SK-N-SH (cell line): ENCODE data around the gene HSD11B1. TPM values are rescaled to one million over a fixed set of nuclear protein-coding genes. Genes with fewer than 3 reads are reported as not detected.

Experiments used
- CTCF ChIA-PET: fragments of 300-600, 350-600 bp; formaldehyde crosslinking; extraction: SDS; loops from one replicate; lab custom pipeline; 2021; lab: Yijun Ruan, JAX
- POLR2A ChIA-PET: fragments of 350-600 bp; sonication (Branson Sonifier 250); formaldehyde crosslinking; extraction: SDS; loops from one replicate; lab custom pipeline; 2020; ENCODE audit warnings: antibody characterized with exemption, inconsistent platforms; lab: Yijun Ruan, JAX
- DNase-seq: peaks from one replicate; pipeline ENCODE4 v3.0.0; 2012
- H2AFZ ChIP-seq: fragments of 200-600 bp; sonication (generic); 2 replicates; pipeline ENCODE4 v1.8.1; 2016; ENCODE audit warnings: antibody characterized with exemption, mild to moderate bottlenecking, low read depth
- H3F3A ChIP-seq: fragments of 200-600 bp; sonication (generic); replicated peaks from 2 replicates; pipeline ENCODE3; 2016; ENCODE audit warnings: antibody characterized with exemption, mild to moderate bottlenecking; ENCODE audit not compliant: insufficient read depth
- H3K27ac ChIP-seq, 2 experiments: fragments of 200-500 bp in 1 of 2; fragments of 200-600 bp in 1 of 2; sonication (Bioruptor generic) in 1 of 2; sonication (generic), shearing (Covaris generic) in 1 of 2; 2 replicates each; pipeline versions ENCODE4 v1.5.1 to v1.6.1; 2014 to 2016; ENCODE audit warnings: low read depth in 2 of 2, inconsistent platforms in 1 of 2, low read length in 1 of 2, mild to moderate bottlenecking in 1 of 2, mixed read lengths in 1 of 2
- H3K27me3 ChIP-seq: fragments of 200-600 bp; sonication (generic), shearing (Covaris generic); 2 replicates; pipeline ENCODE4 v1.6.1; 2016; ENCODE audit warnings: mixed run types; ENCODE audit not compliant: insufficient read depth
- H3K36me3 ChIP-seq, 2 experiments: fragments of 200-500 bp in 1 of 2; fragments of 200-600 bp in 1 of 2; sonication (Bioruptor generic) in 1 of 2; sonication (generic) in 1 of 2; replicated peaks in 1 of 2; 2 replicates each; pipeline versions ENCODE3 to v1.5.1; 2014 to 2016; ENCODE audit warnings: low read length in 1 of 2, mild to moderate bottlenecking in 1 of 2; ENCODE audit not compliant: insufficient read depth in 2 of 2, control insufficient read depth in 1 of 2
- H3K4me1 ChIP-seq, 2 experiments: fragments of 200-500 bp in 1 of 2; fragments of 200-600 bp in 1 of 2; sonication (Bioruptor generic) in 1 of 2; sonication (generic), shearing (Covaris generic) in 1 of 2; 2 replicates each; pipeline versions ENCODE4 v1.5.1 to v1.6.1; 2014 to 2016; ENCODE audit warnings: low read depth in 1 of 2, low read length in 1 of 2, mixed run types in 1 of 2; ENCODE audit not compliant: insufficient read depth in 2 of 2, control insufficient read depth in 1 of 2
- H3K4me2 ChIP-seq: fragments of 200-600 bp; sonication (generic), shearing (Covaris generic); 2 replicates; pipeline ENCODE4 v1.6.1; 2017; ENCODE audit warnings: mixed run types
- H3K4me3 ChIP-seq, 2 experiments: fragments of 200-500 bp in 1 of 2; fragments of 200-600 bp in 1 of 2; sonication (Bioruptor generic) in 1 of 2; sonication (generic), shearing (Covaris generic) in 1 of 2; 2 replicates each; pipeline versions ENCODE4 v1.5.1 to v1.8.1; 2014 to 2016; ENCODE audit warnings: low read depth in 2 of 2, inconsistent platforms in 1 of 2, low read length in 1 of 2, mild to moderate bottlenecking in 1 of 2, mixed read lengths in 1 of 2, moderate library complexity in 1 of 2
- H3K79me2 ChIP-seq: fragments of 200-600 bp; sonication (generic); 2 replicates; pipeline ENCODE4 v1.8.1; 2017; ENCODE audit warnings: mild to moderate bottlenecking; ENCODE audit not compliant: insufficient read depth
- H3K9ac ChIP-seq: fragments of 200-600 bp; sonication (generic); 2 replicates; pipeline ENCODE4 v1.6.1; 2017; ENCODE audit warnings: mixed run types
- H3K9me2 ChIP-seq: fragments of 200-600 bp; sonication (generic); 2 replicates; pipeline ENCODE4 v1.6.1; 2017; ENCODE audit warnings: mixed run types
- H3K9me3 ChIP-seq: fragments of 200-600 bp; sonication (generic); 2 replicates; pipeline ENCODE4 v1.6.1; 2017; ENCODE audit warnings: mixed run types, mild to moderate bottlenecking, moderate library complexity
- H4K20me1 ChIP-seq: fragments of 200-600 bp; sonication (generic); 2 replicates; pipeline ENCODE4 v1.6.1; 2017; ENCODE audit warnings: mild to moderate bottlenecking, mixed run types; ENCODE audit not compliant: insufficient read depth
- CTCF ChIP-seq: fragments of 200-600 bp; sonication (generic); IDR thresholded peaks from 2 replicates; pipeline ENCODE4 v1.6.1; 2017; ENCODE audit warnings: antibody characterized with exemption, mild to moderate bottlenecking, moderate library complexity
- EP300 ChIP-seq, 2 experiments: IDR thresholded peaks; 2 replicates each; pipeline versions ENCODE4 v1.4.0 to v1.6.1; 2012; ENCODE audit warnings: borderline replicate concordance in 1 of 2, low read depth in 1 of 2, low read length in 1 of 2
- EZH2phosphoT487 ChIP-seq: fragments of 200-600 bp; sonication (generic); IDR thresholded peaks from 2 replicates; pipeline ENCODE4 v1.6.1; 2017; ENCODE audit warnings: low read depth, mixed run types, mild to moderate bottlenecking, antibody characterized with exemption, moderate library complexity, borderline replicate concordance
- FOSL2 ChIP-seq: IDR thresholded peaks from 2 replicates; pipeline ENCODE4 v1.4.0; 2012; ENCODE audit warnings: low read depth, mild to moderate bottlenecking, moderate library complexity, borderline replicate concordance
- FOXM1 ChIP-seq: IDR thresholded peaks from 2 replicates; pipeline ENCODE4 v1.4.0; 2012; ENCODE audit warnings: low read depth, mild to moderate bottlenecking
- GABPA ChIP-seq: IDR thresholded peaks from 2 replicates; pipeline ENCODE4 v1.4.0; 2012; ENCODE audit warnings: low read depth, mild to moderate bottlenecking
- IRF3 ChIP-seq: fragments of 150-350 bp; IDR thresholded peaks from 2 replicates; pipeline ENCODE4 v1.6.1; 2016; ENCODE audit warnings: mild to moderate bottlenecking, low read depth, low read length
- JUND ChIP-seq: IDR thresholded peaks from 2 replicates; pipeline ENCODE4 v1.4.0; 2012
- MAX ChIP-seq: IDR thresholded peaks from 2 replicates; pipeline ENCODE4 v1.4.0; 2012; ENCODE audit warnings: low read depth
- MEF2A ChIP-seq: IDR thresholded peaks from 2 replicates; pipeline ENCODE4 v1.4.0; 2012; ENCODE audit warnings: low read depth, borderline replicate concordance
- MXI1 ChIP-seq: IDR thresholded peaks from 2 replicates; pipeline ENCODE4 v1.6.1; 2012; ENCODE audit warnings: mild to moderate bottlenecking, low read depth, low read length, improper control_type of control experiment
- NFIC ChIP-seq: IDR thresholded peaks from 2 replicates; pipeline ENCODE4 v1.4.0; 2012; ENCODE audit warnings: borderline replicate concordance
- NRF1 ChIP-seq: IDR thresholded peaks from 2 replicates; pipeline ENCODE4 v1.6.1; 2012; ENCODE audit warnings: low read depth, mild to moderate bottlenecking, low read length
- PBX3 ChIP-seq: IDR thresholded peaks from 2 replicates; pipeline ENCODE4; 2012
- RCOR1 ChIP-seq: fragments of 150-350 bp; IDR thresholded peaks from 2 replicates; pipeline ENCODE4 v1.6.1; 2017; ENCODE audit warnings: antibody characterized with exemption, low read length
- REST ChIP-seq: IDR thresholded peaks from 2 replicates; pipeline ENCODE4 v1.6.1; 2012; ENCODE audit warnings: mild to moderate bottlenecking, low read depth, low read length, moderate library complexity
- SIN3A ChIP-seq: IDR thresholded peaks from 2 replicates; pipeline ENCODE4 v1.6.1; 2012; ENCODE audit warnings: low read depth, mild to moderate bottlenecking, low read length, moderate library complexity, borderline replicate concordance
- SMC3 ChIP-seq: IDR thresholded peaks from 2 replicates; pipeline ENCODE4 v1.6.1; 2012; ENCODE audit warnings: low read depth, low read length, improper control_type of control experiment
- TAF1 ChIP-seq: IDR thresholded peaks from 2 replicates; pipeline ENCODE4 v1.6.1; 2012; ENCODE audit warnings: low read depth, mild to moderate bottlenecking, low read length, moderate library complexity, borderline replicate concordance
- TCF12 ChIP-seq: IDR thresholded peaks from 2 replicates; pipeline ENCODE4 v1.4.0; 2012
- TEAD4 ChIP-seq: IDR thresholded peaks from 2 replicates; pipeline ENCODE4 v1.4.0; 2012; ENCODE audit warnings: mild to moderate bottlenecking, borderline replicate concordance; ENCODE audit not compliant: insufficient read depth
- USF1 ChIP-seq: IDR thresholded peaks from 2 replicates; pipeline ENCODE4 v1.4.0; 2012; ENCODE audit warnings: low read depth, borderline replicate concordance
- USF2 ChIP-seq: fragments of 150-350 bp; IDR thresholded peaks from 2 replicates; pipeline ENCODE4 v1.6.1; 2017; ENCODE audit warnings: antibody characterized with exemption, low read length, low read depth, borderline replicate concordance
- YY1 ChIP-seq: IDR thresholded peaks from 2 replicates; pipeline ENCODE4 v1.4.0; 2012; ENCODE audit warnings: low read depth, mild to moderate bottlenecking
- WGBS: methylation state at CpG from one replicate; pipeline ENCODE4 v1.1.6; 2017; ENCODE audit warnings: low lambda C conversion rate; 5-methylcytosine and 5-hydroxymethylcytosine counted together
- polyA plus RNA-seq, 3 experiments: library from polyadenylated mRNA; depleted of rRNA; stranded (reverse); fragments of >200 nt; gene quantifications; 2 replicates each; pipeline ENCODE4 v1.2.3, GENCODE V29; 2012

HSD11B1 gene
- polyA plus RNA-seq, 1 of the 3 experiments (the other 2 are of a cell fraction): 0.23 TPM

GRCh38 chr1:209720826-209721225 lies 16.2 kb downstream of the HSD11B1 start:
- peak; percentile 72; the same call in 1 of the 2 replicates for TF ChIP-seq TEAD4
- TF ChIP-seq SIN3A: no peak
- TF ChIP-seq NRF1: no peak
- no peak for TF ChIP-seq TAF1
- peak; percentile 64; the same call in 1 of the 2 replicates for TF ChIP-seq JUND
- TF ChIP-seq USF2: no peak
- TF ChIP-seq REST: no peak
- peak; percentile 64 for TF ChIP-seq NFIC
- TF ChIP-seq YY1: no peak
- peak; percentile 36; the same call in 1 of the 2 replicates for TF ChIP-seq FOSL2
- no peak for TF ChIP-seq MXI1
- no peak for TF ChIP-seq MAX
- peak; percentile 76 for TF ChIP-seq FOXM1
- no peak for TF ChIP-seq EZH2phosphoT487
- TF ChIP-seq MEF2A: no peak
- no peak for TF ChIP-seq IRF3
- TF ChIP-seq RCOR1: no peak
- no peak for TF ChIP-seq GABPA
- peak; percentile 93 for TF ChIP-seq TCF12
- peak in 1 of 2 experiments; percentile 85; a peak in 1 of 4 replicates for TF ChIP-seq EP300 (IDR thresholded peaks at IDR 0.05; ENCODE audit: borderline replicate concordance in 1 of 2, low read depth in 1 of 2, low read length in 1 of 2)
- no peak for TF ChIP-seq CTCF
- TF ChIP-seq PBX3: peak; percentile 79
- no peak for TF ChIP-seq SMC3
- no peak for TF ChIP-seq USF1
- TF ChIP-seq, all 33 proteins: peak for 8
- H3K36me3 ChIP-seq: no peaks in the 10 kb centered on the region
- H3F3A ChIP-seq: peaks cover 37% of the 10 kb centered on the region
- H3K27ac ChIP-seq: peak overlapping the region in 1 of 2 experiments; percentile 92; a peak in 2 of 4 replicates
- no peak for DNase-seq
- no peaks in the 10 kb centered on the region for H3K27me3 ChIP-seq
- ChIA-PET POLR2A (no interaction called here), CTCF (interaction anchor here (2.2 kb wide), 1 partner anchor 151 kb away, joined by 5 read pairs; no protein-coding TSS in a partner anchor)
- 22% methylated on average over 2 of the region's 2 CpGs for WGBS
- no peaks in the 10 kb centered on the region for H3K79me2 ChIP-seq
- H3K4me3 ChIP-seq: no peak overlapping the region
- no peak overlapping the region for H3K9ac ChIP-seq
- H3K9me3 ChIP-seq: no peaks in the 10 kb centered on the region
- H4K20me1 ChIP-seq: no peaks in the 10 kb centered on the region
- H3K4me1 ChIP-seq: peaks cover 0 to 14% of the 10 kb centered on the region in 2 experiments; a peak in 1 of 4 replicates
- no peak overlapping the region for H3K4me2 ChIP-seq
- no peak overlapping the region; the same call in 1 of the 2 replicates for H2AFZ ChIP-seq
- no peaks in the 10 kb centered on the region for H3K9me2 ChIP-seq
